B cell (primary cell): Measurements from ENCODE around the gene QSOX2. TPM values are rescaled to one million over a fixed set of nuclear protein-coding genes. Genes with fewer than 3 reads are reported as not detected.

Experiments used
- polyA plus RNA-seq: library from polyadenylated mRNA; depleted of rRNA; stranded (reverse); fragments of >200 nt; gene quantifications from 2 replicates; pipeline ENCODE4 v1.2.3, GENCODE V29; 2012
- total RNA-seq, 2 donors: library from RNA; stranded (reverse); fragments of 120-200 nt in 1 of 2; gene quantifications; 1 replicate in 1 of 2; 2 replicates in 1 of 2; pipeline versions ENCODE4 v1.2.3 to v1.2.4, GENCODE V29; 2013 to 2022

Gene QSOX2
- total and polyA plus RNA-seq, 2 donors (not counting 1 experiment from before 2014, with no cell fraction given), result 62.9 to 139 TPM

Other genes starting within 250 kb of the QSOX2 start
- 1.9 and 2.2 TPM in 2 replicates for gene NACC2, start 150.5 kb downstream of the QSOX2 start, total RNA-seq
- gene NACC2, start 150.5 kb downstream of the QSOX2 start, polyA plus RNA-seq, result 0.34 and 0.48 TPM in 2 replicates
- 29.6 and 30.4 TPM in 2 replicates for gene TMEM250, start 126.9 kb downstream of the QSOX2 start, total RNA-seq
- 5.6 and 11.1 TPM in 2 replicates for gene TMEM250, start 126.9 kb downstream of the QSOX2 start, polyA plus RNA-seq
- 0.19 and 0.30 TPM in 2 replicates for gene LHX3, start 40.7 kb downstream of the QSOX2 start, total RNA-seq
- 0.07 TPM in 2 replicates for gene LHX3, start 40.7 kb downstream of the QSOX2 start, polyA plus RNA-seq
- 7.6 and 8.2 TPM in 2 replicates for gene CCDC187, start 58.3 kb upstream of the QSOX2 start, total RNA-seq
- gene CCDC187, start 58.3 kb upstream of the QSOX2 start, polyA plus RNA-seq, result 1.5 and 3.1 TPM in 2 replicates
- gene GPSM1, start 81.7 kb upstream of the QSOX2 start, total RNA-seq, result 6.3 and 6.8 TPM in 2 replicates
- 2.4 and 6.2 TPM in 2 replicates for gene GPSM1, start 81.7 kb upstream of the QSOX2 start, polyA plus RNA-seq
- gene DNLZ, start 117.9 kb upstream of the QSOX2 start, total RNA-seq, result 23.0 and 25.4 TPM in 2 replicates
- 39.9 and 42.0 TPM in 2 replicates for gene DNLZ, start 117.9 kb upstream of the QSOX2 start, polyA plus RNA-seq
- gene CARD9, start 127.9 kb upstream of the QSOX2 start, total RNA-seq, result 0.44 and 0.57 TPM in 2 replicates
- gene CARD9, start 127.9 kb upstream of the QSOX2 start, polyA plus RNA-seq, result 1.1 and 1.6 TPM in 2 replicates
- gene SNAPC4, start 154.4 kb upstream of the QSOX2 start, total RNA-seq, result 15.4 and 15.6 TPM in 2 replicates
- gene SNAPC4, start 154.4 kb upstream of the QSOX2 start, polyA plus RNA-seq, result 11.2 and 13.1 TPM in 2 replicates
- gene ENTR1, start 164.8 kb upstream of the QSOX2 start, total RNA-seq, result 86.3 and 94.7 TPM in 2 replicates
- 77.7 and 110 TPM in 2 replicates for gene ENTR1, start 164.8 kb upstream of the QSOX2 start, polyA plus RNA-seq
- 64.6 and 72.2 TPM in 2 replicates for gene PMPCA, start 164.8 kb upstream of the QSOX2 start, total RNA-seq
- 64.4 and 97.6 TPM in 2 replicates for gene PMPCA, start 164.8 kb upstream of the QSOX2 start, polyA plus RNA-seq
- 33.1 and 35.3 TPM in 2 replicates for gene INPP5E, start 194.0 kb upstream of the QSOX2 start, total RNA-seq
- 28.2 and 31.0 TPM in 2 replicates for gene INPP5E, start 194.0 kb upstream of the QSOX2 start, polyA plus RNA-seq
- gene SEC16A, start 237.2 kb upstream of the QSOX2 start, total RNA-seq, result 73.4 and 79.5 TPM in 2 replicates
- 31.7 and 41.6 TPM in 2 replicates for gene SEC16A, start 237.2 kb upstream of the QSOX2 start, polyA plus RNA-seq